ENCODE measurements around the gene OR1L8.
"Not testable (repeated sequence)": the region's sequence is repeated elsewhere in the genome, so short reads cannot be mapped to it uniquely, and the experiment has no call there.

The OR1L8 gene

DNA sequence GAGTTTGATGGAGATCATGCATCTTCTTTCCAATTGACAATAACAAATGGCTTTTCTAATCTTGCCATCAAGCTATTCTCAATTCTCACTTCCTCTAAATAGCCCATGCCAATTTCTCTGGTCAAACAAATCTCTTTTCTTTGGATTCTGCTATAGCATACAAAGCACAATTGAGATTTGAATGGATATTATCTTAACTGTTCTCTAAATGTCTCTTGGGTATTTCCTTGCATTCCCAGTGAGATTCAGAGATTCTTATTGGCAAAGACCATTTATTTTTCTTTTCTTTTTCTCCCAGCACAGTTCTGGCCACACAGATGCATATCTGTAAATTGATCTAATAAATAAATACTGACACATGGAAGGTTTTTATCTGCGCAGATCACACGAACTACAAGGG lies 30.4 kb downstream of the OR1L8 start, which contains the start of gene OR1N2:
Gene OR1N2, plus strand, starts transcription at position 301 of the 400 bp plus-strand sequence. CDS start 100 bp downstream, outside the sequence.
- Histone ChIP-seq H3K27me3 (ENCODE audit: control insufficient read depth, insufficient read depth, low read length) (no peaks in the 10 kb centered on the region), H3K4me3 (ENCODE audit: low read depth, low read length) (no peak within 1 kb of the TSS), H3K4me1 (ENCODE audit: control insufficient read depth, insufficient read depth, low read length) (no peaks in the 10 kb centered on the region), H3K36me3 (ENCODE audit: control insufficient read depth, insufficient read depth, low read length) (no peaks in the 10 kb centered on the region), H3K9me3 (ENCODE audit: control insufficient read depth, insufficient read depth, low read length) (no peaks in the 10 kb centered on the region), H3K9ac (ENCODE audit: low read depth, low read length) (no peak within 1 kb of the TSS)

- H3K36me3 ChIP-seq (ENCODE audit: control insufficient read depth, insufficient read depth, low read length) = no peaks in the 10 kb centered on the region
- H3K4me3 ChIP-seq (ENCODE audit: low read depth, low read length) = no peak overlapping the region
- no peak overlapping the region for H3K9ac ChIP-seq (ENCODE audit: low read depth, low read length)
- no peaks in the 10 kb centered on the region for H3K9me3 ChIP-seq (ENCODE audit: control insufficient read depth, insufficient read depth, low read length)
- no peaks in the 10 kb centered on the region for H3K27me3 ChIP-seq (ENCODE audit: control insufficient read depth, insufficient read depth, low read length)
- H3K4me1 ChIP-seq (ENCODE audit: control insufficient read depth, insufficient read depth, low read length) = no peaks in the 10 kb centered on the region
Measured at GRCh38 chr9:122551371-122551770, 31.8 kb downstream of the OR1L8 start.

- H3K4me3 ChIP-seq (ENCODE audit: low read depth, low read length) = no peak overlapping the region
- no peaks in the 10 kb centered on the region for H3K4me1 ChIP-seq (ENCODE audit: control insufficient read depth, insufficient read depth, low read length)
- no peaks in the 10 kb centered on the region for H3K36me3 ChIP-seq (ENCODE audit: control insufficient read depth, insufficient read depth, low read length)
- no peaks in the 10 kb centered on the region for H3K9me3 ChIP-seq (ENCODE audit: control insufficient read depth, insufficient read depth, low read length)
- no peaks in the 10 kb centered on the region for H3K27me3 ChIP-seq (ENCODE audit: control insufficient read depth, insufficient read depth, low read length)
- H3K9ac ChIP-seq (ENCODE audit: low read depth, low read length) = no peak overlapping the region
Measured at GRCh38 chr9:122546196-122546595, 37.0 kb downstream of the OR1L8 start.

- H3K27me3 ChIP-seq (ENCODE audit: control insufficient read depth, insufficient read depth, low read length) = no peaks in the 10 kb centered on the region
- no peak overlapping the region for H3K9ac ChIP-seq (ENCODE audit: low read depth, low read length)
- H3K4me3 ChIP-seq (ENCODE audit: low read depth, low read length) = no peak overlapping the region
- no peaks in the 10 kb centered on the region for H3K9me3 ChIP-seq (ENCODE audit: control insufficient read depth, insufficient read depth, low read length)
- no peaks in the 10 kb centered on the region for H3K4me1 ChIP-seq (ENCODE audit: control insufficient read depth, insufficient read depth, low read length)
- no peaks in the 10 kb centered on the region for H3K36me3 ChIP-seq (ENCODE audit: control insufficient read depth, insufficient read depth, low read length)
Measured at GRCh38 chr9:122538757-122539156, 44.4 kb downstream of the OR1L8 start.

- H3K9ac ChIP-seq (ENCODE audit: low read depth, low read length); H3K4me1 ChIP-seq (ENCODE audit: control insufficient read depth, insufficient read depth, low read length); H3K4me3 ChIP-seq (ENCODE audit: low read depth, low read length); H3K9me3 ChIP-seq (ENCODE audit: control insufficient read depth, insufficient read depth, low read length); H3K36me3 ChIP-seq (ENCODE audit: control insufficient read depth, insufficient read depth, low read length); H3K27me3 ChIP-seq (ENCODE audit: control insufficient read depth, insufficient read depth, low read length): not testable (repeated sequence)
Measured at GRCh38 chr9:122537066-122537465, 46.1 kb downstream of the OR1L8 start.

GRCh38 chr9:122536134-122536533 lies 47.0 kb downstream of the OR1L8 start:
- Histone ChIP-seq H3K4me3 (ENCODE audit: low read depth, low read length) (no peak overlapping the region), H3K9me3 (ENCODE audit: control insufficient read depth, insufficient read depth, low read length) (no peaks in the 10 kb centered on the region), H3K4me1 (ENCODE audit: control insufficient read depth, insufficient read depth, low read length) (no peaks in the 10 kb centered on the region), H3K9ac (ENCODE audit: low read depth, low read length) (no peak overlapping the region), H3K36me3 (ENCODE audit: control insufficient read depth, insufficient read depth, low read length) (no peaks in the 10 kb centered on the region), H3K27me3 (ENCODE audit: control insufficient read depth, insufficient read depth, low read length) (no peaks in the 10 kb centered on the region)

DNA sequence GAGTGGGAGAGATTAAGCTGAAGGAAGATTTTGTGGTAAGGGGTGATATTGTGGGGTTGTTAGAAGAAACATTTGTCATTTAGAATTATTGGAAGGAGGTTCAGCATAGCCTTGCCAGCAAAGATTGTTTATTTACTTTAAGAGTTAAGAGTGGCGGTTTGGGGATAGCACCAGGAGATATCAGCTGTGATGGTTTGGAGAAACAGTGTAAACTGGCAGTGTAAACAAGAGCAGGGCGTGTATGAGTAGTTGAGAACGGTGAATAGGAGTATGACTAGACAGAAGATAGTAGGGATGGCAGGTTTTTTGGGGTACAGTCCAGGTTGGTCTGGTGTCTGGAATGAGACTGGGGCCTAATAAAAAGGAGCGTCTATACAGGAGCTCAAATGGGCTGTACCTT lies 52.0 kb downstream of the OR1L8 start:
- not testable (repeated sequence) for H3K9me3 ChIP-seq (ENCODE audit: control insufficient read depth, insufficient read depth, low read length); H3K9ac ChIP-seq (ENCODE audit: low read depth, low read length); H3K27me3 ChIP-seq (ENCODE audit: control insufficient read depth, insufficient read depth, low read length); H3K36me3 ChIP-seq (ENCODE audit: control insufficient read depth, insufficient read depth, low read length); H3K4me3 ChIP-seq (ENCODE audit: low read depth, low read length); H3K4me1 ChIP-seq (ENCODE audit: control insufficient read depth, insufficient read depth, low read length)

DNA sequence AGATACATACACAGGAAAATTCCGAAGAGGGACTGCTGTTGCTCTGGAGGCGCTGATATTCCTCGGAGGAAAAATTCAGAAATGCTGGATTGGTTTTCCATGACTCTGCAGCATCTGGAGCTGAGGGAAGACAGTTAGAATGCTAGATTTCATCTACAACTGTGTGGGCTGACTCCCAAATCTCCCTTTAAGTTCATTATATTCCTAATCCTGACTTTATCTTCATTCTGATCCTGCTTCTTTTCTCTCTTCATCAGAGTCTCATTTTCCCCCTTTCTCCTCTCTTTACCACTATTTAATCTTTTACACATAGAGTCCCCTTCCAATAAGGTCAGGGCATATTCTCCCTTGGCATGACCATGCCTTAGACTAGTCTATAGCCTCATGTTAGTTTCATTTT lies 56.0 kb downstream of the OR1L8 start, which contains the start of gene OR1N1:
Gene OR1N1, minus strand, starts transcription at position 101 of the 400 bp plus-strand sequence. Its CDS starts 0 bp downstream, at position 101.
- no peaks in the 10 kb centered on the region for H3K4me1 ChIP-seq (ENCODE audit: control insufficient read depth, insufficient read depth, low read length)
- no peaks in the 10 kb centered on the region for H3K9me3 ChIP-seq (ENCODE audit: control insufficient read depth, insufficient read depth, low read length)
- no peaks in the 10 kb centered on the region for H3K27me3 ChIP-seq (ENCODE audit: control insufficient read depth, insufficient read depth, low read length)

GRCh38 chr9:122526602-122527001 lies 56.6 kb downstream of the OR1L8 start:
- H3K27me3 ChIP-seq (ENCODE audit: control insufficient read depth, insufficient read depth, low read length) = no peaks in the 10 kb centered on the region
- H3K9me3 ChIP-seq (ENCODE audit: control insufficient read depth, insufficient read depth, low read length) = no peaks in the 10 kb centered on the region
- H3K4me3 ChIP-seq (ENCODE audit: low read depth, low read length) = no peak overlapping the region

More for the DNA sequence above, 56.0 kb downstream of the OR1L8 start, which contains the start of gene OR1N1:
- Histone ChIP-seq H3K9ac (ENCODE audit: low read depth, low read length) (no peak within 1 kb of the TSS), H3K36me3 (ENCODE audit: control insufficient read depth, insufficient read depth, low read length) (no peaks in the 10 kb centered on the region), H3K4me3 (ENCODE audit: low read depth, low read length) (no peak within 1 kb of the TSS)

GRCh38 chr9:122519376-122519775 lies 63.8 kb downstream of the OR1L8 start:
- no peaks in the 10 kb centered on the region for H3K36me3 ChIP-seq (ENCODE audit: control insufficient read depth, insufficient read depth, low read length)
- H3K4me1 ChIP-seq (ENCODE audit: control insufficient read depth, insufficient read depth, low read length) = no peaks in the 10 kb centered on the region
- H3K9me3 ChIP-seq (ENCODE audit: control insufficient read depth, insufficient read depth, low read length) = no peaks in the 10 kb centered on the region
- H3K27me3 ChIP-seq (ENCODE audit: control insufficient read depth, insufficient read depth, low read length) = peaks cover 2% of the 10 kb centered on the region
- no peak overlapping the region for H3K9ac ChIP-seq (ENCODE audit: low read depth, low read length)
- no peak overlapping the region for H3K4me3 ChIP-seq (ENCODE audit: low read depth, low read length)

More at GRCh38 chr9:122526602-122527001, 56.6 kb downstream of the OR1L8 start:
- no peaks in the 10 kb centered on the region for H3K4me1 ChIP-seq (ENCODE audit: control insufficient read depth, insufficient read depth, low read length)
- H3K9ac ChIP-seq (ENCODE audit: low read depth, low read length) = no peak overlapping the region
- H3K36me3 ChIP-seq (ENCODE audit: control insufficient read depth, insufficient read depth, low read length) = no peaks in the 10 kb centered on the region

- Histone ChIP-seq H3K4me3 (ENCODE audit: low read depth, low read length) (no peak within 1 kb of the TSS), H3K9ac (ENCODE audit: low read depth, low read length) (no peak within 1 kb of the TSS), H3K9me3 (ENCODE audit: control insufficient read depth, insufficient read depth, low read length) (no peaks in the 10 kb centered on the region), H3K36me3 (ENCODE audit: control insufficient read depth, insufficient read depth, low read length) (no peaks in the 10 kb centered on the region), H3K27me3 (ENCODE audit: control insufficient read depth, insufficient read depth, low read length) (peaks cover 2% of the 10 kb centered on the region), H3K4me1 (ENCODE audit: control insufficient read depth, insufficient read depth, low read length) (no peaks in the 10 kb centered on the region)
Measured at GRCh38 chr9:122518841-122519240, 64.3 kb downstream of the OR1L8 start, which contains the start of gene OR1J4. TSS of gene OR1J4 (plus strand) at chr9:122519141. CDS start at chr9:122519141, 0 bp downstream.

DNA sequence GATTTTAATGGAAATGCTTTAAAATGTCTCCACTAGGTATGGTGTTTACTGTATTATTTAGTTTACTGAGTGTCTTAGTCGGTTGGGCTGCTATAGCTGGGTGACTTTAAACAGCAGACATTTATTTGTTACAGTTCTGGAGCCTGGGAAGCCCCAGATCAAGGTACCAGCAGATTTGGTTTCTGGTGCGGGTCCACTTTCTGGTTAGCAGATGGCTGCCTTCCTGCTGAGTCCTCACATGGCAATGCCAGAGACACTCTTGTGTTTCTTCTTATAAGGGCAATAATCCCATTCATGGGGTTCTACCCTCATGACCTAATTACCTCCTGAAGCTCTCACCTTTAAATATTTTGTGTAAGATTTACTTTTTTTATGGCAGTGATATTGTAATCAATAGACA lies 65.0 kb downstream of the OR1L8 start:
- H3K27me3 ChIP-seq (ENCODE audit: control insufficient read depth, insufficient read depth, low read length) = peaks cover 2% of the 10 kb centered on the region

More for the DNA sequence above, 65.0 kb downstream of the OR1L8 start:
- Histone ChIP-seq H3K9ac (ENCODE audit: low read depth, low read length) (no peak overlapping the region), H3K36me3 (ENCODE audit: control insufficient read depth, insufficient read depth, low read length) (no peaks in the 10 kb centered on the region), H3K4me1 (ENCODE audit: control insufficient read depth, insufficient read depth, low read length) (no peaks in the 10 kb centered on the region), H3K4me3 (ENCODE audit: low read depth, low read length) (no peak overlapping the region), H3K9me3 (ENCODE audit: control insufficient read depth, insufficient read depth, low read length) (no peaks in the 10 kb centered on the region)

Data from iPS-15b (cell line).